Neural cell (in vitro differentiated cells): ENCODE measurements around the gene GALT.

Experiments
- CTCF ChIP-seq: fragments of 450-650 bp; IDR thresholded peaks from 2 replicates; pipeline ENCODE4 v1.5.1; 2014; ENCODE audit warnings: antibody characterized with exemption, mild to moderate bottlenecking, moderate library complexity; ENCODE audit not compliant: poor library complexity, severe bottlenecking
- EP300 ChIP-seq: fragments of 450-650 bp; conservative IDR thresholded peaks from 2 replicates; pipeline ENCODE4 v1.6.1; 2014; ENCODE audit warnings: antibody characterized with exemption, mild to moderate bottlenecking, moderate library complexity; ENCODE audit not compliant: poor library complexity, severe bottlenecking
- EZH2 ChIP-seq: fragments of 200-600, 300-800 bp; shearing (Covaris generic), sonication (generic); IDR thresholded peaks from 2 replicates; pipeline ENCODE4 v1.6.1; 2014; ENCODE audit warnings: antibody characterized with exemption, low read length, borderline replicate concordance, mild to moderate bottlenecking; ENCODE audit not compliant: insufficient read depth, poor library complexity, severe bottlenecking
- MXI1 ChIP-seq: fragments of 450-650 bp; conservative IDR thresholded peaks from 2 replicates; pipeline ENCODE4 v1.6.1; 2014; ENCODE audit warnings: antibody characterized with exemption, mild to moderate bottlenecking; ENCODE audit not compliant: poor library complexity, severe bottlenecking
- POLR2AphosphoS5 ChIP-seq: IDR thresholded peaks from 2 replicates; pipeline ENCODE4 v1.6.1; 2012
- RAD21 ChIP-seq: fragments of 450-650 bp; conservative IDR thresholded peaks from 2 replicates; pipeline ENCODE4 v1.6.1; 2014; ENCODE audit warnings: antibody characterized with exemption, mild to moderate bottlenecking, moderate library complexity
- REST ChIP-seq: IDR thresholded peaks from 2 replicates; pipeline ENCODE4 v1.6.1; 2012; ENCODE audit warnings: borderline replicate concordance
- SMC3 ChIP-seq: fragments of 450-650 bp; conservative IDR thresholded peaks from 2 replicates; pipeline ENCODE4 v1.6.1; 2014; ENCODE audit warnings: antibody characterized with exemption, mild to moderate bottlenecking, moderate library complexity; ENCODE audit not compliant: poor library complexity
- TAF1 ChIP-seq: IDR thresholded peaks from 2 replicates; pipeline ENCODE4 v1.6.1; 2012; ENCODE audit warnings: low read depth

DNA sequence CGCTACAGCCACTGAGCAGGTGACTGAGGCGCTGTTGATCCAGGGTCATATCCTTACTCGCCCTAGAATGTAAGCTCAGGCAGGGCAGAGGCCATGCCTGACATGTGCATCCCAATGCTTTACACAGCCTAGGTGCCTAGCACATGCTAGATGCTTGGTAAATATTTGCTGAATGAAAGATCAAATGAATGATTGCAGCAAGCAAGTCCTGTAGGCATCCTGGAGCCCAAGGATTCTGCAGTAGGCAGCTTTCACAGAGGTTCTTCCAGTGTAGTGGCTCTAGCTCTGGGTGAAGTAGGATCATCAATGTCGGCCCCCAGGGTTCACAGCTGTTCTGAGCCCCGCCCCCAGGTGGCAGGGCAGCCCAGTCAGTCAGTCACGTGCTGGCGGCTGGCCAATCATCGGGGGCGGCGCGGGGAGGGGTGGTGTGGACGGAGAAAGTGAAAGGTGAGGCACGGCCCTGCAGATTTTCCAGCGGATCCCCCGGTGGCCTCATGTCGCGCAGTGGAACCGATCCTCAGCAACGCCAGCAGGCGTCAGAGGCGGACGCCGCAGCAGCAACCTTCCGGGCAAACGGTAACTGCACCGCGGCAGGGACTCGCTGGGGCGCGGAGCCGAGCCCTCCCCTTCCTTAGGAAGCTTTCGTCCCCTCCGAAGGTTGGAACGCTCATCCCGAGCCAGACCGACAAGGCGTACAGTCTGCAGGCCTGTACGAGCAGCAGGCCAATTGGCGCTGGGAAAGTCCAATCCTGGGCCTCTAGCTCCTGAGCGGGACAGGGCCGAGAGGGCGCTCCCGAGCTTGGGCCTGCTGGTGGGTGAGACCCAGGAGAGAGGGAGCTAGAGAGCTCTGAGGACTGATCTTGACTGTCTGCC lies at the start of gene GALT:
- TF ChIP-seq MXI1 (peak; percentile 66), CTCF (peak; percentile 75), TAF1 (peak; percentile 81), EP300 (no peak), REST (peak; percentile 79), POLR2AphosphoS5 (peak; percentile 89), RAD21 (peak; percentile 7), EZH2 (no peak), SMC3 (peak; percentile 56)
